Kidney (tissue), 14 donors: Measurements from ENCODE around the gene RPS19. TPM values are rescaled to one million over a fixed set of nuclear protein-coding genes. Genes with fewer than 3 reads are reported as not detected.
A peak's percentile ranks its signal among the peaks of the same experiment; 100 is the strongest.

ENCODE experiments used
- DNase-seq, 5 donors: peaks; one replicate each; pipeline ENCODE4 v3.0.0-alpha.2; 2013 to 2020
- FAIRE-seq: peaks from 2 replicates; lab custom pipeline; 2012; peaks lifted over from hg19 to GRCh38; lab: Jason Lieb, UNC
- H3K27ac ChIP-seq, 2 donors: one replicate each; pipeline ENCODE4 v1.7.0; 2013; ENCODE audit warnings: low read depth in 2 of 2, low read length in 2 of 2, inconsistent platforms in 1 of 2
- H3K27me3 ChIP-seq: one replicate; pipeline ENCODE4 v1.7.1; 2013; ENCODE audit warnings: low read length, inconsistent platforms; ENCODE audit not compliant: control insufficient read depth, insufficient read depth
- H3K36me3 ChIP-seq, 3 donors: one replicate each; pipeline versions ENCODE4 v1.7.0 to v1.7.1; 2013; ENCODE audit warnings: low read length in 3 of 3, control low read depth in 1 of 3, inconsistent platforms in 1 of 3; ENCODE audit not compliant: insufficient read depth in 3 of 3, control insufficient read depth in 2 of 3
- H3K4me1 ChIP-seq, 3 donors: one replicate each; pipeline versions ENCODE4 v1.7.0 to v1.7.1; 2013; ENCODE audit warnings: low read length in 3 of 3, inconsistent platforms in 1 of 3, low read depth in 1 of 3; ENCODE audit not compliant: control insufficient read depth in 2 of 3, insufficient read depth in 2 of 3
- H3K4me3 ChIP-seq, 3 donors: one replicate each; pipeline versions ENCODE4 v1.7.0 to v1.8.1; 2013; ENCODE audit warnings: low read length in 3 of 3, control low read depth in 1 of 3, inconsistent platforms in 1 of 3
- H3K9ac ChIP-seq, 3 donors: one replicate each; pipeline versions ENCODE4 v1.7.0 to v1.7.1; 2013; ENCODE audit warnings: low read length in 3 of 3, control low read depth in 1 of 3, inconsistent platforms in 1 of 3
- H3K9me3 ChIP-seq, 3 donors: one replicate each; pipeline versions ENCODE4 v1.7.0 to v1.7.1; 2013; ENCODE audit warnings: low read length in 3 of 3, control low read depth in 1 of 3, inconsistent platforms in 1 of 3; ENCODE audit not compliant: control insufficient read depth in 2 of 3, insufficient read depth in 1 of 3
- CTCF ChIP-seq: IDR thresholded peaks from 3 replicates; pipeline ENCODE4 v1.5.1; 2012; ENCODE audit warnings: mild to moderate bottlenecking, moderate library complexity, borderline replicate concordance; ENCODE audit not compliant: insufficient read depth; ENCODE audit errors: extremely low read depth
- intact Hi-C: fragments of 100-400 bp; cut with DNase I; formaldehyde crosslinking; loops from one replicate; pipeline ENCODE4 v1.11.1; 2022
- polyA plus RNA-seq: library from polyadenylated mRNA; stranded (reverse); fragments of 350-450 nt; fragmentation: Illumina TruSeq; extraction: RNeasy Lipid Tissue Mini Kit (QIAGEN cat#74804); gene quantifications from one replicate; pipeline ENCODE4 v1.2.3, GENCODE V29; 2014; ENCODE audit warnings: low read depth, low replicate concordance; ENCODE audit not compliant: insufficient read depth
- total RNA-seq: library from RNA; stranded (reverse); fragmentation: NEBNext Ultra II Directional; extraction: Animal tissue kit (Norgen Biotek cat#: 25700); gene quantifications from one replicate; pipeline ENCODE4 v1.2.1, GENCODE V29; 2021
- donor health status: control.
- donor health status: control.
- donor health status: control.
- donor health status: control.
- donor health status: control.
- donor health status: DM: yes; HTN: yes; CAD: no.
- donor health status: Normal renal cell carcinoma (clear cell type).

The RPS19 gene
- total and polyA plus RNA-seq, 2 donors from 2014 or later = 1,433 to 2,116 TPM

GRCh38 chr19:41869374-41869955 lies 9.4 kb downstream of the RPS19 start:
- intact Hi-C loops = no loop called here
- no peak for TF ChIP-seq CTCF
- peaks cover 2 to 42% (median 16%) of the 10 kb centered on the region in 3 donors for H3K36me3 ChIP-seq
- no peaks in the 10 kb centered on the region for H3K9me3 ChIP-seq
- H3K27me3 ChIP-seq = no peaks in the 10 kb centered on the region
- FAIRE-seq (no peak), DNase-seq (peak in 1 of 5 donors; percentile 55)
- H3K4me3 ChIP-seq = no peak overlapping the region
- no peak overlapping the region for H3K27ac ChIP-seq
- no peak overlapping the region for H3K9ac ChIP-seq
- H3K4me1 ChIP-seq = peaks cover 0 to 3% (median 0%) of the 10 kb centered on the region in 3 donors

DNA sequence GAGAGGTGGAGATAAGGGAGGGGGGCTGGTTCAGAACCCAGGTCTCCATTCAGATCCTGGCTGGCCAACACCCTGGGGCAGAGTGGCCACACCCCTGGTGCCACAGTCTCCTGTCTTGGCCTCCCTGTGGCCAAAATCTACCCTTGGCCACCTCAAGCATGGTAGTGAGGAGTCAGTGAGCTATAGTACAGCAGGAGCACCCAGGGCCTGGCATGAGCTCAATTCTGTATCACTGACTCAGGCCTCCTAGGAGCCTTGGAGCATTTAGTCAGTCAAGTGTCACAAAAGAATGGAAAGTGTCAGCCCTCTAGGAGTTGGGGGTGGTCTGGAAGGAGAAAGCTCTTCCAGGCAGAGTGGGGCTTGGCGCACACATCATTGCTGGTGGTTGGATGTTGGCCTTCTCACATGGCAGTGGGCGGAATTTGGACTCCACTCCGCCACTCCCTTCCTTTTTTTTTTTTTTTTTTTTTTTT lies 10.4 kb downstream of the RPS19 start:
- Histone ChIP-seq H3K4me1 (peaks cover 0 to 3% (median 0%) of the 10 kb centered on the region in 3 donors), H3K36me3 (peaks cover 0 to 33% (median 13%) of the 10 kb centered on the region in 3 donors), H3K4me3 (no peak overlapping the region), H3K27ac (no peak overlapping the region), H3K27me3 (no peaks in the 10 kb centered on the region), H3K9me3 (no peaks in the 10 kb centered on the region), H3K9ac (no peak overlapping the region)
- intact Hi-C loops = no loop called here
- no peak for TF ChIP-seq CTCF
- no peak for FAIRE-seq
- peak in 1 of 5 donors; percentile 43 for DNase-seq

DNA sequence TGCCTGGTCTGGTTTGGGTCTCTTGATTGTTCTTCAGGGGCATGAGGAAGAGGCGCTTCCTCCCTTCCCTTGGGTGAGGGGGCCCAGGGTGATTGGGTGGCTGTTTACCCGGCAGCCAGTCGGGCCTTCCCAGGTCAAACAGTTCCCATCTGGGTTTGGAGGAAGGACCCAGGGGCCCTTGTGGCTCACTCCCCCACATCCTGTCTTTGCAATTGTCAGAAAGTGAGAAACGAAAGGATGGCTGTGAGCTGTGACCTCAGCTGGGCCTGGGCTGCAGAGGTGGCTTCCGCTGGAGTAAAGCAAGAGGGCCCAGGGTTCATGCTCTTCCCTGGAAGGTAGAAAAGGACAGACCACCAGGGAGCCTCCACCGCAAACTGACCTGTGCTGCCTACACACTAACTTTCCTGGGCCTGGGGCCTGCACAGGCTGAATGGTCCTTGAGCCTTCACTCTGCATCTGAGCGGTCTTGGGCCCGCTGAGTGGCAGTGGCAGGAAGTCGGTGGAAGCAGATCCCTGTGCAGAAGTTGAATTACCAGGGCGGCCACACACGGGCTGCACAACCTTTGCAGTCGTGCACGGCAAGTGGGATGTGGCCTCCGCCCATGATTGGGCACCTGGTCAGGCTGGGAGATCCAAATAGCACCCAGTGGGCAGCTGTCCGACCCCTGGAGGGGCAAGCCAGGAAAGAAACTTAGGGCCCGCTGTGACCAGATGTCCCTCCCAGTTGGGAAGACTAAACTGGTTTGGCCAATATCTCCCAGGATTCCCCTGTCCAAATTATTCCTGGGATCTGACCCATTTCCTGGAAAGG lies 11.7 kb downstream of the RPS19 start:
- no peak for FAIRE-seq
- H3K36me3 ChIP-seq = peaks cover 0 to 33% (median 13%) of the 10 kb centered on the region in 3 donors
- no peaks in the 10 kb centered on the region for H3K27me3 ChIP-seq
- no peak overlapping the region for H3K27ac ChIP-seq
- no peak for TF ChIP-seq CTCF
- no peak overlapping the region for H3K9ac ChIP-seq
- intact Hi-C loops = no loop called here
- peak in 1 of 5 donors; percentile 74 for DNase-seq
- peaks cover 0 to 3% (median 0%) of the 10 kb centered on the region in 3 donors for H3K4me1 ChIP-seq
- H3K9me3 ChIP-seq = no peaks in the 10 kb centered on the region
- no peak overlapping the region for H3K4me3 ChIP-seq
